Neutrophil (primary cell): ENCODE results near the gene ENO1.
A peak's percentile ranks its signal among the peaks of the same experiment; 100 is the strongest.

ENCODE experiments used
- H3K27ac ChIP-seq: fragments of 200-600 bp; sonication (generic); 2 replicates; pipeline ENCODE4 v1.5.1; 2016; ENCODE audit warnings: mild to moderate bottlenecking, moderate library complexity
- H3K27me3 ChIP-seq: fragments of 200-600 bp; sonication (generic); 2 replicates; pipeline ENCODE4 v1.6.0; 2016; ENCODE audit warnings: mild to moderate bottlenecking
- H3K36me3 ChIP-seq: fragments of 200-600 bp; sonication (generic); 2 replicates; pipeline ENCODE4 v1.5.1; 2017
- H3K4me1 ChIP-seq, 2 experiments: fragments of 200-600 bp in 1 of 2; sonication (generic) in 1 of 2; 1 replicate in 1 of 2; 2 replicates in 1 of 2; pipeline versions ENCODE4 v1.5.1 to v1.6.1; 2013 to 2016; ENCODE audit warnings: low read depth in 1 of 2, low read length in 1 of 2, mild to moderate bottlenecking in 1 of 2, moderate library complexity in 1 of 2; ENCODE audit not compliant: control insufficient read depth in 1 of 2, insufficient read depth in 1 of 2
- H3K4me3 ChIP-seq, 2 experiments: fragments of 200-600 bp in 1 of 2; sonication (generic) in 1 of 2; 1 replicate in 1 of 2; 2 replicates in 1 of 2; pipeline ENCODE4 v1.5.1; 2013 to 2016; ENCODE audit warnings: low read depth in 1 of 2, low read length in 1 of 2, mild to moderate bottlenecking in 1 of 2, moderate library complexity in 1 of 2
- H3K9me3 ChIP-seq: fragments of 200-600 bp; sonication (generic); 2 replicates; pipeline ENCODE4 v1.5.1; 2016
- CTCF ChIP-seq: fragments of 200-600 bp; sonication (generic); IDR thresholded peaks from 2 replicates; pipeline ENCODE4 v1.5.1; 2016; ENCODE audit warnings: antibody characterized with exemption

Gene ENO1

GRCh38 chr1:8817412-8818324 is 60.8 kb downstream of the ENO1 start, which contains the start of gene RERE:
Gene RERE, minus strand, starts transcription at chr1:8817640.
- Histone ChIP-seq H3K9me3 (no peaks in the 10 kb centered on the region), H3K4me3 (peak within 1 kb of the TSS; percentile 85 to 87), H3K27me3 (no peaks in the 10 kb centered on the region), H3K36me3 (no peaks in the 10 kb centered on the region), H3K4me1 (peaks cover 22 to 26% of the 10 kb centered on the region in 2 experiments), H3K27ac (peak within 1 kb of the TSS; percentile 81)
- peak; percentile 70 for TF ChIP-seq CTCF

GRCh38 chr1:8816831-8817411 is 61.6 kb downstream of the ENO1 start:
- peak overlapping the region; percentile 81 for H3K27ac ChIP-seq
- peaks cover 14 to 24% of the 10 kb centered on the region in 2 experiments for H3K4me1 ChIP-seq
- TF ChIP-seq CTCF = no peak
- no peaks in the 10 kb centered on the region for H3K27me3 ChIP-seq
- peak overlapping the region; percentile 85 to 87 for H3K4me3 ChIP-seq
- H3K36me3 ChIP-seq = no peaks in the 10 kb centered on the region
- H3K9me3 ChIP-seq = no peaks in the 10 kb centered on the region

GRCh38 chr1:8816264-8816663 is 62.2 kb downstream of the ENO1 start:
- Histone ChIP-seq H3K27ac (peak overlapping the region; percentile 81), H3K9me3 (no peaks in the 10 kb centered on the region), H3K36me3 (no peaks in the 10 kb centered on the region), H3K4me3 (peak overlapping the region in 1 of 2 experiments; percentile 85), H3K27me3 (no peaks in the 10 kb centered on the region), H3K4me1 (peaks cover 14 to 24% of the 10 kb centered on the region in 2 experiments)
- TF ChIP-seq CTCF = no peak

- Histone ChIP-seq H3K4me1 (peaks cover 14 to 24% of the 10 kb centered on the region in 2 experiments), H3K27ac (peak overlapping the region; percentile 9), H3K4me3 (no peak overlapping the region), H3K36me3 (no peaks in the 10 kb centered on the region), H3K9me3 (no peaks in the 10 kb centered on the region), H3K27me3 (no peaks in the 10 kb centered on the region)
- TF ChIP-seq CTCF = no peak
These were observed 62.8 kb downstream of the ENO1 start for GRCh38 chr1:8815582-8816151.

- H3K4me3 ChIP-seq = no peak overlapping the region
- no peak overlapping the region for H3K27ac ChIP-seq
- H3K4me1 ChIP-seq = peaks cover 14 to 24% of the 10 kb centered on the region in 2 experiments
- TF ChIP-seq CTCF = no peak
- no peaks in the 10 kb centered on the region for H3K27me3 ChIP-seq
- H3K36me3 ChIP-seq = no peaks in the 10 kb centered on the region
- H3K9me3 ChIP-seq = no peaks in the 10 kb centered on the region
These were observed 63.6 kb downstream of the ENO1 start for GRCh38 chr1:8814865-8815264.
